Smooth muscle cell (in vitro differentiated cells): ENCODE results near the gene SMAD5. TPM values are rescaled to one million over a fixed set of nuclear protein-coding genes. Genes with fewer than 3 reads are reported as not detected.

Source experiments
- DNase-seq: peaks from one replicate; lab custom pipeline; 2025; ENCODE audit not compliant: unreplicated experiment; lab: John Stamatoyannopoulos, UW
- H2AFZ ChIP-seq: fragments of 200-600 bp; sonication (generic); 2 replicates; pipeline ENCODE4 v1.6.0; 2016; ENCODE audit warnings: antibody characterized with exemption, low read depth, mild to moderate bottlenecking
- H3F3A ChIP-seq: fragments of 200-600 bp; sonication (generic); 2 replicates; pipeline ENCODE4 v1.6.0; 2017; ENCODE audit warnings: antibody characterized with exemption, low read depth
- H3K27ac ChIP-seq: fragments of 200-600 bp; sonication (generic); 2 replicates; pipeline ENCODE4 v1.5.1; 2016; ENCODE audit warnings: low read depth, mild to moderate bottlenecking
- H3K27me3 ChIP-seq: fragments of 200-600 bp; sonication (generic); 2 replicates; pipeline ENCODE4 v1.6.1; 2016; ENCODE audit warnings: low read depth, mild to moderate bottlenecking
- H3K36me3 ChIP-seq: fragments of 200-600 bp; sonication (generic); 2 replicates; pipeline ENCODE4 v1.5.1; 2016; ENCODE audit warnings: low read depth
- H3K4me1 ChIP-seq: fragments of 200-600 bp; sonication (generic); 2 replicates; pipeline ENCODE4 v1.5.1; 2016; ENCODE audit warnings: low read depth
- H3K4me2 ChIP-seq: fragments of 200-600 bp; sonication (generic); 2 replicates; pipeline ENCODE4 v1.6.0; 2016; ENCODE audit warnings: mild to moderate bottlenecking
- H3K4me3 ChIP-seq: fragments of 200-600 bp; sonication (generic); 2 replicates; pipeline ENCODE4 v1.5.1; 2016; ENCODE audit warnings: mild to moderate bottlenecking
- H3K79me2 ChIP-seq: fragments of 200-600 bp; sonication (generic); 2 replicates; pipeline ENCODE4 v1.6.0; 2016; ENCODE audit warnings: low read depth, mild to moderate bottlenecking
- H3K9ac ChIP-seq: fragments of 200-600 bp; sonication (generic); 2 replicates; pipeline ENCODE4 v1.6.0; 2016; ENCODE audit warnings: low read depth
- H3K9me3 ChIP-seq: fragments of 200-600 bp; sonication (generic); replicated peaks from 2 replicates; pipeline ENCODE4 v1.5.1; 2016; ENCODE audit warnings: low read depth
- H4K20me1 ChIP-seq: fragments of 200-600 bp; sonication (generic); 2 replicates; pipeline ENCODE4 v1.6.0; 2016; ENCODE audit warnings: low read depth
- WGBS: methylation state at CpG from one replicate; pipeline ENCODE4 v1.1.7; 2016; ENCODE audit warnings: low lambda C conversion rate; 5-methylcytosine and 5-hydroxymethylcytosine counted together
- polyA plus RNA-seq: library from polyadenylated mRNA; unstranded; fragments of >200 nt; fragmentation: Nextera tagmentation; extraction: Ambion mirVana; gene quantifications from 2 replicates; pipeline ENCODE4 v1.2.1, GENCODE V29; 2016
- total RNA-seq: library from RNA; depleted of rRNA; stranded (reverse); fragments of >200 nt; gene quantifications from 2 replicates; pipeline ENCODE4 v1.2.3, GENCODE V29; 2014
- TF ChIP-seq, protein P1 (sequence below): fragments of 200-600 bp; sonication (generic); IDR thresholded peaks from 2 replicates; pipeline ENCODE4 v1.5.1; 2017; ENCODE audit warnings: borderline replicate concordance, mild to moderate bottlenecking, antibody characterized with exemption; ENCODE audit not compliant: insufficient read depth, poor library complexity, severe bottlenecking

The SMAD5 gene
- total and polyA plus RNA-seq, 2 experiments from 2014 or later, result 28.5 to 61.7 TPM

DNA sequence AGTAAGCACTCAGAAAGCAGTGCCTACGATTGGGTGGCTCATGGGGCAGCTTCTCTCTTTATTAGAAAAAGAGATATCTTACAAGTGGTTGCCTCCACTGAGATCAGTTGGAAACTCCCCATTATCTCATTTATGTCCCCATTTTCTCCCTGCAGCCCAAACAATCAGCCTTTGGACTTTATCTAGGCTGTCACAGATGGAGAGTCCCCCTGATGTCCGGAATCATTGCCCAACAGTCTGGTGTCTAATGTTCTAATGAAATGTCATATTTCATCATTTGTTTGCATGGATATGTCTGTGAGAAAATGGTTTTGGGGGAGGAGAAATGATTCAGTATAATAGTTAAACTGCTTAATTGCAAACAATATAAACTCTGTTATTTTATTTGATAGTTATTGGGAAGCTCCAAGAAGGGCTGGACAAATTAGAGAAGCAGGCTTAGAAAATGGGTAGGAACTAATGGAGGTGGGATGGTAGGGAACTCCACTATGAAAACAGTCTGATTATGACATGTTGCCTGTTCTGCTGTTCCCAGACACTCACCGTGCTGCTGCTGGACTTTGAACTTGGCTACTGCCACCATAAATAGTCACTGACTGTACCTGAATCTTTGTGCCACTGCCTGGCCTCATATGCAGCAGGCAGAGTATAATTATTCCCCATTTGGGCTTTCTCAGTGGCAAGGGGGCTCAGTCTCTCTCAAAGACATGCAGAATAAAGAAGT lies 38.3 kb upstream of the SMAD5 start:
- H3K9me3 ChIP-seq, result no peaks in the 10 kb centered on the region
- peaks cover 37% of the 10 kb centered on the region for H3K27me3 ChIP-seq
- no peaks in the 10 kb centered on the region for H3F3A ChIP-seq
- DNase-seq, result no peak
- no peaks in the 10 kb centered on the region for H3K79me2 ChIP-seq
- H3K36me3 ChIP-seq, result no peaks in the 10 kb centered on the region
- H3K4me2 ChIP-seq, result no peak overlapping the region
- H3K4me3 ChIP-seq, result no peak overlapping the region
- H2AFZ ChIP-seq, result no peak overlapping the region
- H3K4me1 ChIP-seq, result no peaks in the 10 kb centered on the region
- WGBS, result 88% methylated on average over 3 of the region's 3 CpGs
- TF ChIP-seq, protein P1, sequence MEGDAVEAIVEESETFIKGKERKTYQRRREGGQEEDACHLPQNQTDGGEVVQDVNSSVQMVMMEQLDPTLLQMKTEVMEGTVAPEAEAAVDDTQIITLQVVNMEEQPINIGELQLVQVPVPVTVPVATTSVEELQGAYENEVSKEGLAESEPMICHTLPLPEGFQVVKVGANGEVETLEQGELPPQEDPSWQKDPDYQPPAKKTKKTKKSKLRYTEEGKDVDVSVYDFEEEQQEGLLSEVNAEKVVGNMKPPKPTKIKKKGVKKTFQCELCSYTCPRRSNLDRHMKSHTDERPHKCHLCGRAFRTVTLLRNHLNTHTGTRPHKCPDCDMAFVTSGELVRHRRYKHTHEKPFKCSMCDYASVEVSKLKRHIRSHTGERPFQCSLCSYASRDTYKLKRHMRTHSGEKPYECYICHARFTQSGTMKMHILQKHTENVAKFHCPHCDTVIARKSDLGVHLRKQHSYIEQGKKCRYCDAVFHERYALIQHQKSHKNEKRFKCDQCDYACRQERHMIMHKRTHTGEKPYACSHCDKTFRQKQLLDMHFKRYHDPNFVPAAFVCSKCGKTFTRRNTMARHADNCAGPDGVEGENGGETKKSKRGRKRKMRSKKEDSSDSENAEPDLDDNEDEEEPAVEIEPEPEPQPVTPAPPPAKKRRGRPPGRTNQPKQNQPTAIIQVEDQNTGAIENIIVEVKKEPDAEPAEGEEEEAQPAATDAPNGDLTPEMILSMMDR, result no peak
- no peak overlapping the region for H3K9ac ChIP-seq
- no peaks in the 10 kb centered on the region for H4K20me1 ChIP-seq
- H3K27ac ChIP-seq, result no peak overlapping the region

- TF ChIP-seq, protein P1, result no peak
- Histone ChIP-seq H3K36me3 (no peaks in the 10 kb centered on the region), H3K27ac (no peak overlapping the region), H3K9me3 (no peaks in the 10 kb centered on the region), H3K4me1 (no peaks in the 10 kb centered on the region), H3K27me3 (peaks cover 45% of the 10 kb centered on the region), H3K4me2 (no peak overlapping the region), H3K79me2 (no peaks in the 10 kb centered on the region), H4K20me1 (no peaks in the 10 kb centered on the region), H3K9ac (no peak overlapping the region), H2AFZ (no peak overlapping the region), H3F3A (no peaks in the 10 kb centered on the region), H3K4me3 (no peak overlapping the region)
- WGBS, result 93% methylated on average over 8 of the region's 8 CpGs
- no peak for DNase-seq
Observed at GRCh38 chr5:136094913-136095641, 37.6 kb upstream of the SMAD5 start.

GRCh38 chr5:136098176-136098575 lies 34.5 kb upstream of the SMAD5 start:
- TF ChIP-seq, protein P1, result no peak
- Histone ChIP-seq H3K27me3 (peaks cover 53% of the 10 kb centered on the region), H3K79me2 (no peaks in the 10 kb centered on the region), H3K27ac (no peak overlapping the region), H4K20me1 (no peaks in the 10 kb centered on the region), H3K4me2 (no peak overlapping the region), H3K9ac (no peak overlapping the region), H2AFZ (no peak overlapping the region), H3K4me3 (no peak overlapping the region), H3F3A (no peaks in the 10 kb centered on the region), H3K36me3 (no peaks in the 10 kb centered on the region), H3K4me1 (no peaks in the 10 kb centered on the region), H3K9me3 (no peaks in the 10 kb centered on the region)
- DNase-seq, result no peak
- 31% methylated on average over 4 of the region's 4 CpGs for WGBS

DNA sequence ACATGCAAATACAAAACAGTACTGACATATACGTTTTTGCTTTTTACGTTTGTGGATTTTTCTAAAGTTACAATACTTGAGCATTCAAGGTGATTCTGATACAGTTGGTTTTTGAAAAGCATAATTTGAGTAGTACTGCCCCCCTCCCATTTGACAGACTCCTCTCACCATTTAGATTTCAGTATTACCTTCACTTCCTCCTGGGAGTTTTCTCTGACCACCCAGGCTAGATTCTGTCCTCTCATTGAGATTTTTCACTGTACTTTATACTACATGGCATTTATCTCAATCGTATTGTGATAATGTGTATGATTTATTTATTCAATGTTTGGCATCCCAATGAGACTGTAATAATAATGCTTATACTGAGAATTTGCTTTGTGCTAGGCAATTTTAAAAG lies 32.8 kb upstream of the SMAD5 start:
- Histone ChIP-seq H2AFZ (no peak overlapping the region), H3K36me3 (no peaks in the 10 kb centered on the region), H3K27ac (no peak overlapping the region), H3K27me3 (peaks cover 42% of the 10 kb centered on the region), H3K4me1 (no peaks in the 10 kb centered on the region), H3K79me2 (no peaks in the 10 kb centered on the region), H4K20me1 (no peaks in the 10 kb centered on the region), H3F3A (no peaks in the 10 kb centered on the region), H3K9ac (no peak overlapping the region), H3K9me3 (no peaks in the 10 kb centered on the region), H3K4me3 (no peak overlapping the region), H3K4me2 (no peak overlapping the region)
- 93% methylated on average over 3 of the region's 3 CpGs for WGBS
- no peak for DNase-seq
- TF ChIP-seq, protein P1, result no peak
